Panc1 (cell line): ENCODE data around the gene PRR5. TPM values are rescaled to one million over a fixed set of nuclear protein-coding genes. Genes with fewer than 3 reads are reported as not detected.
A peak's percentile ranks its signal among the peaks of the same experiment; 100 is the strongest.

ENCODE experiments used
- ATAC-seq: fragments of 200-7000 bp; cut with Tn5 transposase; 2 replicates; pipeline ENCODE4 v1.9.1; 2020; ENCODE audit warnings: mild to moderate bottlenecking, moderate library complexity
- BruUV-seq: library from RNA; stranded (reverse); fragments of 400-500 nt; replicated peaks from 2 replicates; lab custom pipeline; 2021; lab: Mats Ljungman, UMichigan
- CTCF ChIA-PET: fragments of 300-600 bp; sonication (Branson Sonifier 250); formaldehyde crosslinking; loops from one replicate; lab custom pipeline; 2022; ENCODE audit warnings: antibody characterized with exemption; lab: Charles Lee
- POLR2A ChIA-PET: fragments of 300-600 bp; sonication (Branson Sonifier 250); formaldehyde crosslinking; loops from one replicate; lab custom pipeline; 2022; ENCODE audit warnings: antibody characterized with exemption; lab: Charles Lee
- DNase-seq: peaks from one replicate; pipeline ENCODE4 v3.0.0-alpha.2; 2010; ENCODE audit warnings: low read depth, low spot score
- H3K27ac ChIP-seq: 2 replicates; pipeline ENCODE4 v1.5.1; 2011; ENCODE audit warnings: mild to moderate bottlenecking, low read length, inconsistent platforms
- H3K27me3 ChIP-seq: fragments of 200-500 bp; sonication (Bioruptor generic); 2 replicates; pipeline ENCODE4 v1.6.0; 2014; ENCODE audit warnings: low read length, inconsistent platforms; ENCODE audit not compliant: control insufficient read depth, insufficient read depth
- H3K36me3 ChIP-seq: fragments of 200-500 bp; sonication (Bioruptor generic); 2 replicates; pipeline ENCODE4 v1.5.1; 2014; ENCODE audit warnings: inconsistent platforms, mild to moderate bottlenecking, low read length, moderate library complexity; ENCODE audit not compliant: control insufficient read depth, insufficient read depth
- H3K4me1 ChIP-seq: 2 replicates; pipeline ENCODE4 v1.5.1; 2011; ENCODE audit warnings: inconsistent platforms, mild to moderate bottlenecking, low read length, moderate library complexity; ENCODE audit not compliant: control insufficient read depth, insufficient read depth
- H3K4me3 ChIP-seq, 2 experiments: 2 replicates each; pipeline ENCODE4 v1.5.1; 2011 to 2012; ENCODE audit warnings: low read depth in 2 of 2, low read length in 2 of 2, mild to moderate bottlenecking in 2 of 2, inconsistent platforms in 1 of 2, moderate library complexity in 1 of 2
- H3K9me3 ChIP-seq: fragments of 200-500 bp; sonication (Bioruptor generic); 2 replicates; pipeline ENCODE4 v1.5.1; 2014; ENCODE audit warnings: low read depth, mild to moderate bottlenecking, inconsistent platforms, low read length, moderate library complexity; ENCODE audit not compliant: control insufficient read depth, insufficient read depth
- CTCF ChIP-seq: fragments of 450-650 bp; IDR thresholded peaks from 2 replicates; pipeline ENCODE4 v1.5.1; 2017; ENCODE audit warnings: mild to moderate bottlenecking
- POLR2AphosphoS5 ChIP-seq: IDR thresholded peaks from 2 replicates; pipeline ENCODE4 v1.6.1; 2012; ENCODE audit warnings: mild to moderate bottlenecking, low read depth, low read length, moderate library complexity
- REST ChIP-seq, 2 experiments: IDR thresholded peaks; 2 replicates each; pipeline ENCODE4 v1.6.1; 2011 to 2012; ENCODE audit warnings: low read depth in 2 of 2, control low read depth in 1 of 2, low read length in 1 of 2, mild to moderate bottlenecking in 1 of 2, moderate library complexity in 1 of 2; ENCODE audit not compliant: insufficient read depth in 1 of 2
- SIN3A ChIP-seq: IDR thresholded peaks from 2 replicates; pipeline ENCODE4 v1.6.1; 2012; ENCODE audit warnings: low read depth, mild to moderate bottlenecking, low read length, moderate library complexity, borderline replicate concordance; ENCODE audit not compliant: insufficient read depth
- TCF7L2 ChIP-seq: IDR thresholded peaks from 2 replicates; pipeline ENCODE4 v1.6.1; 2011; ENCODE audit warnings: mild to moderate bottlenecking, low read depth, low read length, inconsistent platforms
- in situ Hi-C: cut with HindIII; loops from 2 replicates; pipeline ENCODE4 v1.10.0; 2016; ENCODE audit warnings: low sequenced_read_pairs, low pct_unique_long_range_greater_than_20kb
- intact Hi-C: fragments of 100-400 bp; cut with micrococcal nuclease; formaldehyde crosslinking; loops from one replicate; pipeline ENCODE4 v1.10.0; 2022; ENCODE audit not compliant: unreplicated experiment
- total RNA-seq: library from RNA; stranded (reverse); gene quantifications from one replicate; pipeline ENCODE4 v1.2.1, GENCODE V29; 2021; ENCODE audit not compliant: unreplicated experiment

Gene PRR5
- total RNA-seq, 1 experiment from 2014 or later = 11.5 TPM

- in situ Hi-C loops = no loop called here
- H3K9me3 ChIP-seq = no peaks in the 10 kb centered on the region
- ChIA-PET POLR2A (no interaction called here), CTCF (no interaction called here)
- no peak overlapping the region for H3K27ac ChIP-seq
- ATAC-seq = peak; percentile 79
- TF ChIP-seq SIN3A (no peak), POLR2AphosphoS5 (no peak), REST (IDR thresholded peaks at IDR 0.05; ENCODE audit: insufficient read depth in 1 of 2, low read depth in 2 of 2, low read length in 1 of 2) (no peak), CTCF (no peak; the same call in 1 of the 2 replicates), TCF7L2 (no peak)
- no TSS peak for BruUV-seq
- DNase-seq = no peak
- H3K27me3 ChIP-seq = no peaks in the 10 kb centered on the region
- peak overlapping the region; percentile 35 to 40 for H3K4me3 ChIP-seq
- H3K36me3 ChIP-seq = no peaks in the 10 kb centered on the region
- intact Hi-C loops = no loop called here
- H3K4me1 ChIP-seq = peaks cover 9% of the 10 kb centered on the region; the same call in 1 of the 2 replicates
Observed at GRCh38 chr22:44668190-44668885, 33.7 kb upstream of the PRR5 start.

GRCh38 chr22:44668886-44669521 is 33.0 kb upstream of the PRR5 start:
- no peak for TF ChIP-seq CTCF
- no peak for TF ChIP-seq SIN3A
- no peak for TF ChIP-seq TCF7L2
- TF ChIP-seq POLR2AphosphoS5 = no peak
- no peak for TF ChIP-seq REST (IDR thresholded peaks at IDR 0.05; ENCODE audit: insufficient read depth in 1 of 2, low read depth in 2 of 2, low read length in 1 of 2)
- BruUV-seq = no TSS peak
- DNase-seq (no peak), ATAC-seq (peak; percentile 36)
- H3K9me3 ChIP-seq = no peaks in the 10 kb centered on the region
- POLR2A ChIA-PET = no interaction called here
- CTCF ChIA-PET = no interaction called here
- no peaks in the 10 kb centered on the region for H3K27me3 ChIP-seq
- peak overlapping the region; percentile 40 to 41 for H3K4me3 ChIP-seq
- in situ Hi-C loops = no loop called here
- no peaks in the 10 kb centered on the region for H3K36me3 ChIP-seq
- intact Hi-C loops = no loop called here
- H3K27ac ChIP-seq = no peak overlapping the region
- H3K4me1 ChIP-seq = peaks cover 5% of the 10 kb centered on the region; the same call in 1 of the 2 replicates
